Endodermal cell (in vitro differentiated cells): ENCODE measurements around the gene CACNA2D1. TPM values are rescaled to one million over a fixed set of nuclear protein-coding genes. Genes with fewer than 3 reads are reported as not detected.

Experiments used
- DNase-seq: peaks from one replicate; pipeline ENCODE4 v3.0.0-alpha.2; 2017
- H3K27ac ChIP-seq: 2 replicates; pipeline ENCODE4 v1.5.1; 2013; ENCODE audit warnings: mild to moderate bottlenecking, low read depth, low read length, moderate library complexity
- H3K27me3 ChIP-seq: 2 replicates; pipeline ENCODE4 v1.6.1; 2013; ENCODE audit warnings: mild to moderate bottlenecking, low read length, moderate library complexity; ENCODE audit not compliant: insufficient read depth, control insufficient read depth, poor library complexity, severe bottlenecking
- H3K36me3 ChIP-seq: 2 replicates; pipeline ENCODE4 v1.7.0; 2013; ENCODE audit warnings: mild to moderate bottlenecking, low read length, moderate library complexity; ENCODE audit not compliant: control insufficient read depth, insufficient read depth
- H3K4me1 ChIP-seq: one replicate; pipeline ENCODE4 v1.7.0; 2013; ENCODE audit warnings: low read length; ENCODE audit not compliant: control insufficient read depth, insufficient read depth
- H3K4me3 ChIP-seq: 2 replicates; pipeline ENCODE4 v1.5.1; 2013; ENCODE audit warnings: mild to moderate bottlenecking, low read length, moderate library complexity
- H3K9ac ChIP-seq: 2 replicates; pipeline ENCODE4 v1.6.1; 2013; ENCODE audit warnings: mild to moderate bottlenecking, low read length, moderate library complexity; ENCODE audit not compliant: poor library complexity, severe bottlenecking; ENCODE audit errors: extremely low read depth
- H3K9me3 ChIP-seq: 2 replicates; pipeline ENCODE4 v1.6.1; 2013; ENCODE audit warnings: mild to moderate bottlenecking, low read length, moderate library complexity; ENCODE audit not compliant: control insufficient read depth
- H3K27ac Mint-ChIP-seq: 2 replicates; pipeline ENCODE4 v1.8.0; 2020; ENCODE audit warnings: mixed read lengths
- H3K27me3 Mint-ChIP-seq: 2 replicates; pipeline ENCODE4 v1.8.0; 2021; ENCODE audit warnings: mild to moderate bottlenecking, mixed read lengths; ENCODE audit not compliant: insufficient read depth
- H3K36me3 Mint-ChIP-seq: 2 replicates; pipeline ENCODE4 v1.8.0; 2020; ENCODE audit warnings: low read depth, mixed read lengths
- H3K4me1 Mint-ChIP-seq: 2 replicates; pipeline ENCODE4 v1.8.0; 2020; ENCODE audit warnings: mixed read lengths
- H3K4me3 Mint-ChIP-seq: 2 replicates; pipeline ENCODE4 v1.8.0; 2020; ENCODE audit warnings: mild to moderate bottlenecking, moderate library complexity, mixed read lengths
- H3K9me3 Mint-ChIP-seq: 2 replicates; pipeline ENCODE4 v1.8.0; 2020; ENCODE audit warnings: mild to moderate bottlenecking, mixed read lengths
- CTCF ChIP-seq: fragments of 200-600 bp; sonication (generic); conservative IDR thresholded peaks from 2 replicates; pipeline ENCODE4 v1.5.0; 2021; ENCODE audit warnings: antibody characterized with exemption, mild to moderate bottlenecking
- WGBS, 2 experiments: methylation state at CpG; one replicate each; pipeline versions ENCODE4 v1.1.5 to v1.1.7; 2013; ENCODE audit warnings: missing lambda C conversion rate in 2 of 2, mixed read lengths in 1 of 2; ENCODE audit not compliant: insufficient coverage in 1 of 2, insufficient read length in 1 of 2; 5-methylcytosine and 5-hydroxymethylcytosine counted together
- total RNA-seq, 2 donors: library from RNA; stranded (reverse); fragmentation: NEBNext Ultra II Directional in 1 of 2; extraction: Animal tissue kit (Norgen Biotek cat#: 25700) in 1 of 2; gene quantifications; 2 replicates in 1 of 2; 3 replicates in 1 of 2; pipeline ENCODE4 v1.2.1, GENCODE V29; 2021

Gene CACNA2D1
- total RNA-seq, 2 donors from 2014 or later, result 16.9 to 26.8 TPM

GRCh38 chr7:82443036-82443546 lies 486 bp downstream of the CACNA2D1 start:
- peak overlapping the region; percentile 81 for H3K4me3 Mint-ChIP-seq
- 0% methylated on average over 14 to 64 of the region's 64 CpGs for WGBS, 2 experiments
- H3K9me3 ChIP-seq, result no peaks in the 10 kb centered on the region
- H3K36me3 ChIP-seq, result no peaks in the 10 kb centered on the region
- H3K4me1 ChIP-seq, result no peaks in the 10 kb centered on the region
- H3K27ac Mint-ChIP-seq, result peak overlapping the region; percentile 91
- TF ChIP-seq CTCF, result no peak
- no peaks in the 10 kb centered on the region for H3K36me3 Mint-ChIP-seq
- H3K4me1 Mint-ChIP-seq, result peaks cover 15% of the 10 kb centered on the region
- peak overlapping the region; percentile 61 for H3K9ac ChIP-seq
- H3K27ac ChIP-seq, result peak overlapping the region; percentile 83
- no peaks in the 10 kb centered on the region for H3K27me3 ChIP-seq
- H3K27me3 Mint-ChIP-seq, result peaks cover 16% of the 10 kb centered on the region
- H3K9me3 Mint-ChIP-seq, result no peaks in the 10 kb centered on the region
- peak; percentile 84 for DNase-seq
- H3K4me3 ChIP-seq, result peak overlapping the region; percentile 91

- no peak for DNase-seq
- Mint-ChIP-seq H3K9me3 (no peaks in the 10 kb centered on the region), H3K36me3 (no peaks in the 10 kb centered on the region), H3K27me3 (peaks cover 16% of the 10 kb centered on the region), H3K4me1 (peaks cover 15% of the 10 kb centered on the region), H3K4me3 (peak overlapping the region; percentile 81), H3K27ac (peak overlapping the region; percentile 86)
- H3K4me3 ChIP-seq, result peak overlapping the region; percentile 91
- no peak for TF ChIP-seq CTCF
- no peaks in the 10 kb centered on the region for H3K27me3 ChIP-seq
- H3K27ac ChIP-seq, result no peak overlapping the region
- 0% methylated on average over 13 to 21 of the region's 22 CpGs for WGBS, 2 experiments
- H3K9ac ChIP-seq, result peak overlapping the region; percentile 61
- H3K4me1 ChIP-seq, result no peaks in the 10 kb centered on the region
- no peaks in the 10 kb centered on the region for H3K36me3 ChIP-seq
- H3K9me3 ChIP-seq, result no peaks in the 10 kb centered on the region
These were observed 1.0 kb downstream of the CACNA2D1 start for GRCh38 chr7:82442492-82443035.

GRCh38 chr7:82441669-82442478 lies 1.7 kb downstream of the CACNA2D1 start:
- TF ChIP-seq CTCF, result no peak
- Mint-ChIP-seq H3K27ac (peak overlapping the region; percentile 45), H3K4me1 (peaks cover 15% of the 10 kb centered on the region), H3K36me3 (no peaks in the 10 kb centered on the region), H3K9me3 (no peaks in the 10 kb centered on the region), H3K4me3 (peak overlapping the region; percentile 81), H3K27me3 (peaks cover 13% of the 10 kb centered on the region)
- Histone ChIP-seq H3K4me3 (peak overlapping the region; percentile 91), H3K9me3 (no peaks in the 10 kb centered on the region), H3K36me3 (no peaks in the 10 kb centered on the region), H3K27me3 (no peaks in the 10 kb centered on the region), H3K4me1 (no peaks in the 10 kb centered on the region), H3K9ac (peak overlapping the region; percentile 61), H3K27ac (no peak overlapping the region)
- WGBS, 2 experiments, result 9 to 17% methylated on average over 1 to 8 of the region's 9 CpGs
- DNase-seq, result peak; percentile 44
